HL-60 (cell line): Measurements from ENCODE around the gene KCNQ1.

Experiments used
- DNase-seq, 2 experiments: peaks; one replicate each; pipeline ENCODE4 v3.0.0-alpha.2; 2010 to 2020; ENCODE audit warnings: low read depth in 1 of 2, low spot score in 1 of 2
- H3K27ac ChIP-seq: fragments of 250-450 bp; sonication (Bioruptor Pico); replicated peaks from 2 replicates; pipeline ENCODE4 v1.5.1; 2020; ENCODE audit warnings: mild to moderate bottlenecking, moderate library complexity
- H3K27me3 ChIP-seq: fragments of 250-450 bp; sonication (Bioruptor Pico); 2 replicates; pipeline ENCODE4 v1.5.1; 2021; ENCODE audit warnings: mild to moderate bottlenecking, moderate library complexity; ENCODE audit not compliant: insufficient read depth, poor library complexity, severe bottlenecking
- H3K4me3 ChIP-seq: replicated peaks from 2 replicates; pipeline ENCODE4 v1.5.1; 2011; ENCODE audit warnings: mild to moderate bottlenecking, control low read depth, low read length; ENCODE audit not compliant: insufficient read depth
- GABPA ChIP-seq: IDR thresholded peaks from 2 replicates; pipeline ENCODE4 v1.6.1; 2012; ENCODE audit warnings: low read depth
- POLR2AphosphoS5 ChIP-seq: IDR thresholded peaks from 2 replicates; pipeline ENCODE4 v1.6.1; 2012; ENCODE audit warnings: low read depth
- SPI1 ChIP-seq: IDR thresholded peaks from 2 replicates; pipeline ENCODE4 v1.6.1; 2012; ENCODE audit warnings: low read depth, mild to moderate bottlenecking, borderline replicate concordance
- TF ChIP-seq, protein P1 (sequence below): IDR thresholded peaks from one replicate; pipeline ENCODE4 v1.5.1; 2011; ENCODE audit warnings: low read length, control low read depth, inconsistent platforms; ENCODE audit not compliant: insufficient read depth
- TF ChIP-seq, protein P2 (sequence below): IDR thresholded peaks from 2 replicates; pipeline ENCODE4 v1.6.1; 2012; ENCODE audit warnings: low read depth; ENCODE audit not compliant: insufficient replicate concordance

The KCNQ1 gene

GRCh38 chr11:2775626-2776350 lies 331.0 kb downstream of the KCNQ1 start:
- TF ChIP-seq, protein P1, sequence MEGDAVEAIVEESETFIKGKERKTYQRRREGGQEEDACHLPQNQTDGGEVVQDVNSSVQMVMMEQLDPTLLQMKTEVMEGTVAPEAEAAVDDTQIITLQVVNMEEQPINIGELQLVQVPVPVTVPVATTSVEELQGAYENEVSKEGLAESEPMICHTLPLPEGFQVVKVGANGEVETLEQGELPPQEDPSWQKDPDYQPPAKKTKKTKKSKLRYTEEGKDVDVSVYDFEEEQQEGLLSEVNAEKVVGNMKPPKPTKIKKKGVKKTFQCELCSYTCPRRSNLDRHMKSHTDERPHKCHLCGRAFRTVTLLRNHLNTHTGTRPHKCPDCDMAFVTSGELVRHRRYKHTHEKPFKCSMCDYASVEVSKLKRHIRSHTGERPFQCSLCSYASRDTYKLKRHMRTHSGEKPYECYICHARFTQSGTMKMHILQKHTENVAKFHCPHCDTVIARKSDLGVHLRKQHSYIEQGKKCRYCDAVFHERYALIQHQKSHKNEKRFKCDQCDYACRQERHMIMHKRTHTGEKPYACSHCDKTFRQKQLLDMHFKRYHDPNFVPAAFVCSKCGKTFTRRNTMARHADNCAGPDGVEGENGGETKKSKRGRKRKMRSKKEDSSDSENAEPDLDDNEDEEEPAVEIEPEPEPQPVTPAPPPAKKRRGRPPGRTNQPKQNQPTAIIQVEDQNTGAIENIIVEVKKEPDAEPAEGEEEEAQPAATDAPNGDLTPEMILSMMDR = no peak
- no peak for TF ChIP-seq SPI1
- no peak for DNase-seq
- Histone ChIP-seq H3K27me3 (no peaks in the 10 kb centered on the region), H3K4me3 (no peak overlapping the region), H3K27ac (no peak overlapping the region)

DNA sequence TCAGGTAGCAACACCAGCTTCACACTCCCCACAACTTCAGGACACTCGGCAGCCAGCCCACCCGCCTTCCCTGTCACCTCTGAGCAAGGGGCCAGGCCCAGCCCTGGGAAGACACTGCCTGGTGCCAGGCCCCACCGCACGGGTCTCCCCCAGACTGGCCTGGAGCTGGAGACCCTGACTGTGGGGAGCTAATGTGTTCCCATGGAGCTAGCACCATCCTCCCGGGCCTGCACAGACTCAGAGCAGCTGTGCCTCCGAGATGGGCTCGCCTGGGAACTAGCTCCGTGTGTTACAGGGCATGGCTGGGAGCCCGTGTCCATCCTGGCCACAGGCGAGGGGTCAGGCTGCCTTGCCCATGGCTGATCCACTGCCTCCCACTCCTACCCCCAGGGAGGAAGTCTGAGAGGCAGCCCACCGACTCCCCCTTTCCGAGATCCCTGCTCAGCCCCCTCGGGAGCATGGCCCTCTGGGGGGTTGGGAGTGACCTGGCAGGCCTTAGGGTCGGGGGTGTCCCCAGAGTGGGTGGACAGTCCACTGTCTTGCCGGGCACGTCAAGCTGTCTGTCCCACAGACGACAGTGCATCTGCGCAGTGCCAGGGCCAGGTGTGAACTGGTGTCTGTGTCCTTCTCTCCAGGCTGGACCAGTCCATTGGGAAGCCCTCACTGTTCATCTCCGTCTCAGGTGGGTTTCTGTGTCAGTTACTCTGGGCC lies 331.7 kb downstream of the KCNQ1 start:
- Histone ChIP-seq H3K4me3 (no peak overlapping the region), H3K27me3 (no peaks in the 10 kb centered on the region)
- DNase-seq = no peak

GRCh38 chr11:2777386-2777785 lies 332.6 kb downstream of the KCNQ1 start:
- H3K27ac ChIP-seq = no peak overlapping the region
- H3K27me3 ChIP-seq = no peaks in the 10 kb centered on the region
- DNase-seq = no peak
- no peak overlapping the region for H3K4me3 ChIP-seq
- TF ChIP-seq POLR2AphosphoS5 (no peak), SPI1 (no peak), GABPA (no peak)
- TF ChIP-seq, protein P2, sequence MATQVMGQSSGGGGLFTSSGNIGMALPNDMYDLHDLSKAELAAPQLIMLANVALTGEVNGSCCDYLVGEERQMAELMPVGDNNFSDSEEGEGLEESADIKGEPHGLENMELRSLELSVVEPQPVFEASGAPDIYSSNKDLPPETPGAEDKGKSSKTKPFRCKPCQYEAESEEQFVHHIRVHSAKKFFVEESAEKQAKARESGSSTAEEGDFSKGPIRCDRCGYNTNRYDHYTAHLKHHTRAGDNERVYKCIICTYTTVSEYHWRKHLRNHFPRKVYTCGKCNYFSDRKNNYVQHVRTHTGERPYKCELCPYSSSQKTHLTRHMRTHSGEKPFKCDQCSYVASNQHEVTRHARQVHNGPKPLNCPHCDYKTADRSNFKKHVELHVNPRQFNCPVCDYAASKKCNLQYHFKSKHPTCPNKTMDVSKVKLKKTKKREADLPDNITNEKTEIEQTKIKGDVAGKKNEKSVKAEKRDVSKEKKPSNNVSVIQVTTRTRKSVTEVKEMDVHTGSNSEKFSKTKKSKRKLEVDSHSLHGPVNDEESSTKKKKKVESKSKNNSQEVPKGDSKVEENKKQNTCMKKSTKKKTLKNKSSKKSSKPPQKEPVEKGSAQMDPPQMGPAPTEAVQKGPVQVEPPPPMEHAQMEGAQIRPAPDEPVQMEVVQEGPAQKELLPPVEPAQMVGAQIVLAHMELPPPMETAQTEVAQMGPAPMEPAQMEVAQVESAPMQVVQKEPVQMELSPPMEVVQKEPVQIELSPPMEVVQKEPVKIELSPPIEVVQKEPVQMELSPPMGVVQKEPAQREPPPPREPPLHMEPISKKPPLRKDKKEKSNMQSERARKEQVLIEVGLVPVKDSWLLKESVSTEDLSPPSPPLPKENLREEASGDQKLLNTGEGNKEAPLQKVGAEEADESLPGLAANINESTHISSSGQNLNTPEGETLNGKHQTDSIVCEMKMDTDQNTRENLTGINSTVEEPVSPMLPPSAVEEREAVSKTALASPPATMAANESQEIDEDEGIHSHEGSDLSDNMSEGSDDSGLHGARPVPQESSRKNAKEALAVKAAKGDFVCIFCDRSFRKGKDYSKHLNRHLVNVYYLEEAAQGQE = no peak
- TF ChIP-seq, protein P1 = no peak

More for the DNA sequence above, 331.7 kb downstream of the KCNQ1 start:
- H3K27ac ChIP-seq = no peak overlapping the region
- TF ChIP-seq, protein P2 = no peak

GRCh38 chr11:2777871-2778629 lies 333.2 kb downstream of the KCNQ1 start:
- no peaks in the 10 kb centered on the region for H3K27me3 ChIP-seq
- TF ChIP-seq, protein P1 = no peak
- TF ChIP-seq POLR2AphosphoS5 (no peak), GABPA (no peak)
- no peak for DNase-seq
- H3K4me3 ChIP-seq = no peak overlapping the region
- H3K27ac ChIP-seq = no peak overlapping the region
